GM12891 (cell line): ENCODE results near the gene PTAFR.
"Not testable (repeated sequence)": the region's sequence is repeated elsewhere in the genome, so short reads cannot be mapped to it uniquely, and the experiment has no call there.

Experiments
- PAX5 ChIP-seq: IDR thresholded peaks from 2 replicates; pipeline ENCODE4 v1.6.1; 2011; ENCODE audit warnings: low read length, moderate library complexity, mild to moderate bottlenecking; ENCODE audit not compliant: insufficient read depth, severe bottlenecking
- POLR2A ChIP-seq: IDR thresholded peaks from 2 replicates; pipeline ENCODE4 v1.6.1; 2011; ENCODE audit warnings: low read depth, low read length, control low read depth
- POLR2AphosphoS5 ChIP-seq: IDR thresholded peaks from 2 replicates; pipeline ENCODE4 v1.6.1; 2011; ENCODE audit warnings: low read depth, low read length, control low read depth
- SPI1 ChIP-seq: IDR thresholded peaks from 2 replicates; pipeline ENCODE4 v1.6.1; 2011; ENCODE audit warnings: low read depth, low read length, control low read depth
- TAF1 ChIP-seq: IDR thresholded peaks from 2 replicates; pipeline ENCODE4 v1.6.1; 2011; ENCODE audit warnings: low read depth, low read length, control low read depth

DNA sequence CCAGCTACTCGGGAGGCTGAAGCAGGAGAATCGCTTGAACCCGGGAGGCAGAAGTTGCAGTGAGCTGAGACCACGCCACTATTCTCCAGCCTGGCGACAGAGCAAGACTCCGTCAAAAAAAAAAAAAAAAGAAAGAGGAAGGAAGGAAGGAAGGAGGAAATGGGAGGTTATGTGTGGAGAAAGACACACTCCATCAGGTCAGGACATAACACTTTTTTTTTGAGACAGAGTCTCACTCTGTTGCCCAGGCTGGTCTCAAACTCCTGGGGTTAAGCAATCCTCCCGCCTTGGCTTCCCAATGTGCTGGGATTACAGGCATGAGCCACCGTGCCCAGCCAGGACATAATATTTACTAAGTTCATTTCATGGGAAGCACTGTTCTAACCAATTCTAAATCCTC is 36.6 kb downstream of the PTAFR start:
- not testable (repeated sequence) for TF ChIP-seq POLR2A, TAF1, POLR2AphosphoS5, SPI1, PAX5
